ENCODE results near the gene NEDD4.

The NEDD4 gene

DNA sequence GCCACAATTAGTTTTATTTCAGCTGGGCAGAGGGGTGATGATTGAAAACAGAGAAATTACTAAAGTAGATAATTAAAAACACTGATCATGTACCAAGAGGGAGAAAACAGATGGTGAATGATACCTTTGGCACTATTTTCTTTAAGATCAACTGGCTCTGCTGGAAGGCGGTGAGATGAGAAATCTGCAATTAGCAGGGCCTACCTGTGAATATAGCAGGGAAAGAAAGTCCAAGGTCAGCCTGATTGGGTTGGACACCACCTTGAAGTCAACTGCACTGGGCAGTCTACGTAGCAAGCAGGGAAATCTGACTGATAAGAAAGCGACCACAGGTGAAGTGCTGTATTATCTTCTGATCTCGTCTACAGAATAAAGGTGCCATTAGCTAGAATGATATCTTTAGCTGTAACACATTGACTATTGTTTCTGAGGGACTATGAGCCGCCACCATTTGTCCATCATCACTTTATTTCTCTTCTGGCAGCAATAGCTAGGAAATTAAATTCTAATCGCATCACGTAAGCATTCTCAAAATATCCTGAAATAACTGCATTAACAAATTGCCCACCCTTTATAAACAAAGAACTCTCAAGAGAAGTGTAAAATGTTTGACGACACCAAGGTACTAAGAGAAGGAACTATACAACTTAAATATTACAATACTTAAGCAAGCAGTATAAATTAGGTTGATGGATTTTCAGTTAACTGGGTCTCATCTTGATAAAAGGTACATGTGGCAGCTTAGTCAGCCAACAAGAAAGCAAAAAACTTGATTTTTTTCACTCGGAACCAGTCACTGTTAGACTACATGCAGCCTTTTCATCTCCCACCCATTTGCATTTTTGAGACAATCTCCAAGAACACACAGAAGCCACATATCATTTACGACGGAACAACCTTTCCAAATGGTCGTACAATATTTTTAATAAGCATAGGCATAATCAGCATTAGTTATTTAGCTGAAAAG, 1.3 kb downstream of the NEDD4 start:
- in situ Hi-C loops (cut with MboI; ENCODE audit: low sequenced_read_pairs, unreplicated experiment), result no loop called here
- no peak for DNase-seq (ENCODE audit: low spot score)
- TF ChIP-seq CTCF (IDR thresholded peaks at IDR 0.05; ENCODE audit: borderline replicate concordance, control extremely low read depth, extremely low read depth, insufficient read depth, missing control alignments), result no peak

DNA sequence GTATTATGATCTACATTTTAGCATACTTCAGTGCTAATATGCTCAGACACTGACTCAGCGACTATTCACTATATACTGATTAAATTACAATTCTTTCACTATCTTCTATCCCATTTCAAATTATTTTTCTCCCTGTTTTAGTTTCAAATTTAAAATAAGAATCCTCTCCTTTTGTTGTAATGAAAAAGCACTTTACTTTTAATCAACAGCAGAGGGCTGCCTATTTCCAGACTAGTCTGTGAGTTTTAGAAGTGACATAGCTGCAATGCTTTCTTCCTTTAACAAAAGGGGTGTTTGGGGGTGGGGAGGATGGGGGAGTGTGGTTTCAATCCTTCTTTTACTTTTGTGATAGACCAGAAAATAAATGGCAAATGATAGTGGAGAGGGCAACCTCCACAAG, 2.4 kb downstream of the NEDD4 start:
- in situ Hi-C loops (cut with MboI; ENCODE audit: low sequenced_read_pairs, unreplicated experiment), result no loop called here
- no peak for DNase-seq (ENCODE audit: low spot score)
- TF ChIP-seq CTCF (IDR thresholded peaks at IDR 0.05; ENCODE audit: borderline replicate concordance, control extremely low read depth, extremely low read depth, insufficient read depth, missing control alignments), result no peak

DNA sequence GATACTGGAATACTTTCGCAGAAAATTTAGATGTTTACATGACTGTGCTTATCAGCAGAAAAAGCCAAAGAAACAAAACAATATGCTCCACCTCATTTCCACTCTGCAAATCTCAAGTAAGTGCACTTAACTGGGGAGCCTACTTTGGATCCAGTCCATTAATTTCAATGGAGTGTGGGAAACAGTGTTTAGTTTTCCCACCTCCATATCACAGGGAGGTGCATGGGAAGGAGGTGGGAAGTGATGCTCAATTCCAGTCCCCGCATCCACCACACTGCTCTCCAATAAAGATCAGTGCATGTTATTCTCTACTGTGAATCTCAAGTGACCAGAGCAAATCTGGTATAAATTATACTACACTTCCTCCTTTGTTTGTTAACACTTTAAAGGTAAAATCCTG, 2.9 kb downstream of the NEDD4 start:
- in situ Hi-C loops (cut with MboI; ENCODE audit: low sequenced_read_pairs, unreplicated experiment), result no loop called here
- DNase-seq (ENCODE audit: low spot score), result no peak
- TF ChIP-seq CTCF (IDR thresholded peaks at IDR 0.05; ENCODE audit: borderline replicate concordance, control extremely low read depth, extremely low read depth, insufficient read depth, missing control alignments), result no peak

DNA sequence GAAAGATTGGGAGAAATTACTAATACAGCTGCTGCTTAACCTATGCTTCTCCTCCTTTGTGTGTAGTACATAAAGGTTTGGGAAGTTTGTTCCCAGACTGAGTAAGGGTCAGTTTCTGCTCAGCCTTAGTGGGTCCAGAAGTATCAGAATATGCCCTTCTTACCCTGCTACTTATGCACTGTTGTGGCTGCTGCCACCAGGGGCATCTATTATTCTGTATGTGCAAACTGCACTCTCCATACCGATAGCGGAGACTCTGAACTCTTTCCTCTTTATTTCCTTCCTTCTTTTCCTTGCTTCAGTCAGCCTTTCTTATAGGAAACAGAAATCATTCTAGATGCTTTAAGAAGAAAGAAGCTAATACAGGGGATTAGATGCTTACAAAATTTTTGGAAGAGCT, 4.0 kb downstream of the NEDD4 start:
- in situ Hi-C loops (cut with MboI; ENCODE audit: low sequenced_read_pairs, unreplicated experiment), result no loop called here
- TF ChIP-seq CTCF (IDR thresholded peaks at IDR 0.05; ENCODE audit: borderline replicate concordance, control extremely low read depth, extremely low read depth, insufficient read depth, missing control alignments), result no peak
- DNase-seq (ENCODE audit: low spot score), result peak; percentile 1

DNA sequence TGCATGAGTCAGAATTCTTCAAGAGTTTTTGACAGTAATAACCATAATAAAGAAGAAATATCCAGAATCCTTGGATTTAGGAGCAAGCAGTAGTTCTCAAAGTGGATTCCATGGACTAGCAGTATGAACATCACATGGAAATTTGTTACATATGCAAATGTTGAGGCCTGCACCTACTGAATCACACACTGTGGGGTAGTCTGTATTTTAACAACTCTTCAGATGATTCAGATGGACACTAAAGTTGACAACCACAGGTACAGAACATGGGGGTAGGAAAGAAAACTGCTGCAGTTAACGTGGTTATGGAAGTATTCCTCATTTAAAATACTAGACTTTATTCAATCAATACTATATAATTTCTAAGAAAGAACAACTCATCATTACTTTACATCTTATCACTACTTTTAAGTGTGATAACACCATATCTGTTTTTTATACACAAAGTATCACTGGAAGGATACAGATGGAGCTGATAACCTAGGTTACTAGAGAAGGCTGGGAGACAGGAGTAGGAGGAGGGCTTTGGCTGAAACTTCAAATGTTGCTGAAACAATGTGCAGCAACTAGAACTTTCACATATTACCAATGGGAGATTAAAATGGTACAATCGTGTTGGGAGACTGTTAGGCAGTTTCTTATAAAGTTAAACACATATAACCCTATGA, 11.7 kb downstream of the NEDD4 start:
- in situ Hi-C loops (cut with MboI; ENCODE audit: low sequenced_read_pairs, unreplicated experiment), result no loop called here
- TF ChIP-seq CTCF (IDR thresholded peaks at IDR 0.05; ENCODE audit: borderline replicate concordance, control extremely low read depth, extremely low read depth, insufficient read depth, missing control alignments), result no peak
- DNase-seq (ENCODE audit: low spot score), result no peak

GRCh38 chr15:55980511-55980910, 12.9 kb downstream of the NEDD4 start:
- no peak for DNase-seq (ENCODE audit: low spot score)
- no peak for TF ChIP-seq CTCF (IDR thresholded peaks at IDR 0.05; ENCODE audit: borderline replicate concordance, control extremely low read depth, extremely low read depth, insufficient read depth, missing control alignments)
- in situ Hi-C loops (cut with MboI; ENCODE audit: low sequenced_read_pairs, unreplicated experiment), result no loop called here

Data from GM13976 (cell line).